DOHH2 (cell line): ENCODE data around the gene CLEC7A.

ENCODE experiments used
- H3F3A ChIP-seq: fragments of 200-600 bp; sonication (generic), shearing (Covaris generic); 2 replicates; pipeline ENCODE4 v1.6.0; 2016; ENCODE audit warnings: antibody characterized with exemption, mild to moderate bottlenecking; ENCODE audit not compliant: control insufficient read depth, insufficient read depth
- H3K27ac ChIP-seq: fragments of 200-600 bp; sonication (generic); 2 replicates; pipeline ENCODE4 v1.5.1; 2014; ENCODE audit warnings: low read depth, mild to moderate bottlenecking, low read length, moderate library complexity
- H3K27me3 ChIP-seq: fragments of 200-600 bp; sonication (generic); 2 replicates; pipeline ENCODE4 v1.6.1; 2014; ENCODE audit warnings: mild to moderate bottlenecking, low read length, mixed read lengths; ENCODE audit not compliant: control insufficient read depth
- H3K36me3 ChIP-seq: fragments of 200-600 bp; sonication (generic); 2 replicates; pipeline ENCODE4 v1.6.1; 2014; ENCODE audit warnings: mild to moderate bottlenecking, low read length, moderate library complexity, mixed read lengths; ENCODE audit not compliant: control insufficient read depth
- H3K4me1 ChIP-seq: fragments of 200-600 bp; sonication (generic); 2 replicates; pipeline ENCODE4 v1.6.1; 2014; ENCODE audit warnings: mild to moderate bottlenecking, low read length, mixed read lengths; ENCODE audit not compliant: control insufficient read depth
- H3K4me2 ChIP-seq: fragments of 200-600 bp; sonication (generic); 2 replicates; pipeline ENCODE4 v1.6.0; 2014; ENCODE audit warnings: mild to moderate bottlenecking, low read length, moderate library complexity
- H3K4me3 ChIP-seq: fragments of 200-600 bp; sonication (generic); 2 replicates; pipeline ENCODE4 v1.5.1; 2014; ENCODE audit warnings: mild to moderate bottlenecking, low read length, mixed read lengths
- H3K79me2 ChIP-seq: fragments of 200-600 bp; sonication (generic); 2 replicates; pipeline ENCODE4 v1.6.1; 2014; ENCODE audit warnings: mild to moderate bottlenecking, low read length, mixed read lengths; ENCODE audit not compliant: control insufficient read depth
- H3K9me2 ChIP-seq: fragments of 200-600 bp; sonication (generic); replicated peaks from 2 replicates; pipeline ENCODE4 v1.6.1; 2014; ENCODE audit warnings: mild to moderate bottlenecking, low read length, mixed read lengths; ENCODE audit not compliant: control insufficient read depth
- H3K9me3 ChIP-seq: fragments of 200-600 bp; sonication (generic); 2 replicates; pipeline ENCODE4 v1.6.1; 2014; ENCODE audit warnings: antibody characterized with exemption, low read length, mixed read lengths; ENCODE audit not compliant: control insufficient read depth, insufficient read depth
- H4K20me1 ChIP-seq: fragments of 200-600 bp; sonication (generic); 2 replicates; pipeline ENCODE4 v1.6.0; 2014; ENCODE audit warnings: low read depth, mild to moderate bottlenecking, antibody characterized with exemption, low read length, moderate library complexity; ENCODE audit not compliant: control insufficient read depth, insufficient read depth
- CTCF ChIP-seq: fragments of 200-600 bp; sonication (generic); IDR thresholded peaks from one replicate; pipeline ENCODE4 v1.5.1; 2014; ENCODE audit warnings: antibody characterized with exemption, mild to moderate bottlenecking, low read depth, low read length; ENCODE audit not compliant: poor library complexity, severe bottlenecking
- EZH2phosphoT487 ChIP-seq: fragments of 200-600 bp; sonication (generic); IDR thresholded peaks from 2 replicates; pipeline ENCODE4 v1.6.1; 2017; ENCODE audit warnings: borderline replicate concordance, mild to moderate bottlenecking, antibody characterized with exemption, low read length, moderate library complexity, mixed read lengths

The CLEC7A gene

GRCh38 chr12:10113075-10113474 is 16.9 kb downstream of the CLEC7A start:
- TF ChIP-seq CTCF (no peak), EZH2phosphoT487 (no peak)
- H3K9me3 ChIP-seq, result no peaks in the 10 kb centered on the region
- H3K4me3 ChIP-seq, result no peak overlapping the region
- no peaks in the 10 kb centered on the region for H3K36me3 ChIP-seq
- no peak overlapping the region for H3K27ac ChIP-seq
- H3F3A ChIP-seq, result no peaks in the 10 kb centered on the region
- H4K20me1 ChIP-seq, result no peaks in the 10 kb centered on the region
- H3K4me1 ChIP-seq, result no peaks in the 10 kb centered on the region
- H3K79me2 ChIP-seq, result no peaks in the 10 kb centered on the region
- H3K9me2 ChIP-seq, result no peaks in the 10 kb centered on the region
- H3K27me3 ChIP-seq, result no peaks in the 10 kb centered on the region
- no peak overlapping the region for H3K4me2 ChIP-seq

- TF ChIP-seq CTCF (no peak), EZH2phosphoT487 (no peak)
- Histone ChIP-seq H3K4me3 (no peak overlapping the region), H3F3A (no peaks in the 10 kb centered on the region), H4K20me1 (no peaks in the 10 kb centered on the region), H3K36me3 (no peaks in the 10 kb centered on the region), H3K4me1 (no peaks in the 10 kb centered on the region), H3K27ac (no peak overlapping the region), H3K79me2 (no peaks in the 10 kb centered on the region), H3K9me2 (no peaks in the 10 kb centered on the region), H3K4me2 (no peak overlapping the region), H3K9me3 (no peaks in the 10 kb centered on the region), H3K27me3 (no peaks in the 10 kb centered on the region)
Observed at GRCh38 chr12:10111451-10111850, 18.5 kb downstream of the CLEC7A start.

GRCh38 chr12:10110256-10110844 is 19.6 kb downstream of the CLEC7A start:
- TF ChIP-seq CTCF, result no peak
- no peak for TF ChIP-seq EZH2phosphoT487
- no peaks in the 10 kb centered on the region for H3K79me2 ChIP-seq
- no peak overlapping the region for H3K4me2 ChIP-seq
- no peaks in the 10 kb centered on the region for H3F3A ChIP-seq
- no peaks in the 10 kb centered on the region for H3K4me1 ChIP-seq
- H4K20me1 ChIP-seq, result no peaks in the 10 kb centered on the region
- no peaks in the 10 kb centered on the region for H3K36me3 ChIP-seq
- no peaks in the 10 kb centered on the region for H3K9me3 ChIP-seq
- no peaks in the 10 kb centered on the region for H3K27me3 ChIP-seq
- no peak overlapping the region for H3K4me3 ChIP-seq
- no peaks in the 10 kb centered on the region for H3K9me2 ChIP-seq
- H3K27ac ChIP-seq, result no peak overlapping the region
